ENCODE results near the gene ACE. TPM values are rescaled to one million over a fixed set of nuclear protein-coding genes. Genes with fewer than 3 reads are reported as not detected.

Gene ACE
- total RNA-seq, 1 experiment from 2014 or later = 5.4 TPM

DNA sequence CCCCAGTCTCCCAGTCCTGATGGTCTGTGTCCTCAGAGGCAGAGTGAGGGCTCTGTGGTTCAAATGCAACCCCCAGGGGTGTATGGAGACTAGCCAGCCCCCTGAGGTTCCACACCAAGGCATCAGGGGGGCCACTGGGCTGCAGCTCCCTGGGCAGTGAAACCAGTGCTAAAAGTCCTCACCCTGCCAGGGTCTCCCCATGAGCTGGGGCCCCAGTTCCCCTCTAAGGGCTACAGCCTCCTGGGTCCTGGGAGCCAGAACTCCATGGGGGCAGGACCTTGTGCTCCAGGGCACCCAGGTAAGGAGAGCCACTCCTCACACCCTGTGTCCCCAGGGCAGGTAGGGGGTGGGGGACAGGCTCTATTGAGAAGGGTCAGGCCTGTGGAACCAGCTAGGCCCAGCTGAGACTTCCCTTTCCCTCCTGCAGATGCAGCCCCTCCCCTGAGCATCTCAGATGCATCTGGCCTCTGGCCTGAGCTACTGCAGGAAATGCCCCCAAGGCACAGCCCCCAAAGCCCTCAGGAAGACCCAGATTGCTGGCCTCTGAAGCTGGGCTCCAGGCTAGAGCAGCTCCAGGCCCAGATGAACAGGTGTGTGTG lies 67.1 kb downstream of the ACE start:
- no peak overlapping the region for H2BK20ac ChIP-seq (ENCODE audit: low read depth, low read length, poor library complexity, severe bottlenecking)
- H3T11ph ChIP-seq (ENCODE audit: low read length) = no peak overlapping the region
- Mint-ChIP-seq H3K4me3 (no peak overlapping the region), H3K27ac (no peak overlapping the region; a peak in 1 of 7 replicates), H3K27me3 (ENCODE audit: low read depth) (peaks cover 7% of the 10 kb centered on the region), H3K4me1 (peaks cover 8 to 19% of the 10 kb centered on the region in 2 experiments), H3K36me3 (ENCODE audit: insufficient read depth in 1 of 3, low read depth in 3 of 3) (no peaks in the 10 kb centered on the region), H3K9me3 (no peaks in the 10 kb centered on the region; a peak in 1 of 5 replicates)
- no peak overlapping the region for H2AFZ ChIP-seq (ENCODE audit: low read length)
- peak overlapping the region; percentile 45; the same call in 1 of the 2 replicates for H3K14ac ChIP-seq (ENCODE audit: insufficient read depth, low read length)
- H2BK120ac ChIP-seq (ENCODE audit: low read depth, low read length, poor library complexity, severe bottlenecking) = no peak overlapping the region
- no peak overlapping the region for H2BK5ac ChIP-seq (ENCODE audit: insufficient read length, low read length)
- no peaks in the 10 kb centered on the region; the same call in 1 of the 2 replicates for H3K27me3 ChIP-seq (ENCODE audit: insufficient read depth, low read length)
- no peaks in the 10 kb centered on the region for H3K23me2 ChIP-seq (ENCODE audit: insufficient read length, low read depth, low read length, poor library complexity, severe bottlenecking)
- no peak overlapping the region for H3K9ac ChIP-seq (ENCODE audit: extremely low read depth, insufficient read length, low read length)
- no peak overlapping the region for H4K8ac ChIP-seq (replicated peaks; ENCODE audit: insufficient read length, low read depth, low read length)
- H4K5ac ChIP-seq (ENCODE audit: insufficient read length, low read depth, low read length) = no peak overlapping the region
- H3K79me1 ChIP-seq (ENCODE audit: insufficient read depth, low read depth, low read length, poor library complexity, severe bottlenecking) = no peaks in the 10 kb centered on the region
- H2BK12ac ChIP-seq (ENCODE audit: insufficient read length, low read depth, low read length) = no peak overlapping the region
- H3K9me3 ChIP-seq (ENCODE audit: control insufficient read depth, low read depth, low read length) = no peaks in the 10 kb centered on the region
- no peak overlapping the region for H3K23ac ChIP-seq (ENCODE audit: insufficient read length, low read depth, low read length)
- H3K4ac ChIP-seq (ENCODE audit: low read depth, low read length) = no peak overlapping the region
- no peak overlapping the region for H3K56ac ChIP-seq (ENCODE audit: insufficient read length, low read depth, low read length)
- H3K79me2 ChIP-seq (ENCODE audit: insufficient read depth, low read length) = no peaks in the 10 kb centered on the region
- no peak overlapping the region for H3K27ac ChIP-seq (ENCODE audit: insufficient read length, low read depth, low read length)
- DNase-seq = peak; percentile 44
- H3K4me2 ChIP-seq (ENCODE audit: insufficient read depth, insufficient read length, low read length) = no peak overlapping the region
- TF ChIP-seq, protein P1, sequence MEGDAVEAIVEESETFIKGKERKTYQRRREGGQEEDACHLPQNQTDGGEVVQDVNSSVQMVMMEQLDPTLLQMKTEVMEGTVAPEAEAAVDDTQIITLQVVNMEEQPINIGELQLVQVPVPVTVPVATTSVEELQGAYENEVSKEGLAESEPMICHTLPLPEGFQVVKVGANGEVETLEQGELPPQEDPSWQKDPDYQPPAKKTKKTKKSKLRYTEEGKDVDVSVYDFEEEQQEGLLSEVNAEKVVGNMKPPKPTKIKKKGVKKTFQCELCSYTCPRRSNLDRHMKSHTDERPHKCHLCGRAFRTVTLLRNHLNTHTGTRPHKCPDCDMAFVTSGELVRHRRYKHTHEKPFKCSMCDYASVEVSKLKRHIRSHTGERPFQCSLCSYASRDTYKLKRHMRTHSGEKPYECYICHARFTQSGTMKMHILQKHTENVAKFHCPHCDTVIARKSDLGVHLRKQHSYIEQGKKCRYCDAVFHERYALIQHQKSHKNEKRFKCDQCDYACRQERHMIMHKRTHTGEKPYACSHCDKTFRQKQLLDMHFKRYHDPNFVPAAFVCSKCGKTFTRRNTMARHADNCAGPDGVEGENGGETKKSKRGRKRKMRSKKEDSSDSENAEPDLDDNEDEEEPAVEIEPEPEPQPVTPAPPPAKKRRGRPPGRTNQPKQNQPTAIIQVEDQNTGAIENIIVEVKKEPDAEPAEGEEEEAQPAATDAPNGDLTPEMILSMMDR (conservative IDR thresholded peaks at IDR 0.05) = no peak
- H2AK5ac ChIP-seq (ENCODE audit: insufficient read length, low read length) = no peak overlapping the region
- H3K18ac ChIP-seq (ENCODE audit: insufficient read length, low read depth, low read length) = no peak overlapping the region
- no peaks in the 10 kb centered on the region; the same call in 1 of the 2 replicates for H3K4me1 ChIP-seq (ENCODE audit: insufficient read depth, low read length)
- no peaks in the 10 kb centered on the region for H4K20me1 ChIP-seq (ENCODE audit: control insufficient read depth, insufficient read depth, insufficient read length)
- no peak overlapping the region for H2BK15ac ChIP-seq (ENCODE audit: low read depth, low read length)
- H4K91ac ChIP-seq (ENCODE audit: insufficient read length, low read depth, low read length) = no peak overlapping the region

All from H9 (cell line).